Stomach (tissue), 4 donors: ENCODE measurements around the gene HOMER3.

Source experiments
- CTCF ChIP-seq, 7 experiments: fragments of 450-650 bp in 4 of 7; fragments of 200-600 bp in 3 of 7; sonication (generic) in 3 of 7; IDR thresholded peaks; one replicate each; pipeline ENCODE4 v1.5.1; 2016 to 2019; ENCODE audit warnings: antibody characterized with exemption in 7 of 7, control low read depth in 2 of 7, mild to moderate bottlenecking in 1 of 7
- POLR2AphosphoS5 ChIP-seq, 3 donors: sonication (generic); formaldehyde crosslinking; IDR thresholded peaks; one replicate each; pipeline ENCODE4 v1.6.1; 2016; ENCODE audit warnings: antibody characterized with exemption in 3 of 3

GRCh38 chr19:18910010-18910409 lies 31.0 kb downstream of the HOMER3 start:
- TF ChIP-seq CTCF (IDR thresholded peaks at IDR 0.05) (no peak), POLR2AphosphoS5 (IDR thresholded peaks at IDR 0.05) (no peak)
